ENCODE data around the gene JHY. TPM values are rescaled to one million over a fixed set of nuclear protein-coding genes. Genes with fewer than 3 reads are reported as not detected.

The JHY gene
- total RNA-seq, 2 donors from 2014 or later, result 2.1 to 4.8 TPM

DNA sequence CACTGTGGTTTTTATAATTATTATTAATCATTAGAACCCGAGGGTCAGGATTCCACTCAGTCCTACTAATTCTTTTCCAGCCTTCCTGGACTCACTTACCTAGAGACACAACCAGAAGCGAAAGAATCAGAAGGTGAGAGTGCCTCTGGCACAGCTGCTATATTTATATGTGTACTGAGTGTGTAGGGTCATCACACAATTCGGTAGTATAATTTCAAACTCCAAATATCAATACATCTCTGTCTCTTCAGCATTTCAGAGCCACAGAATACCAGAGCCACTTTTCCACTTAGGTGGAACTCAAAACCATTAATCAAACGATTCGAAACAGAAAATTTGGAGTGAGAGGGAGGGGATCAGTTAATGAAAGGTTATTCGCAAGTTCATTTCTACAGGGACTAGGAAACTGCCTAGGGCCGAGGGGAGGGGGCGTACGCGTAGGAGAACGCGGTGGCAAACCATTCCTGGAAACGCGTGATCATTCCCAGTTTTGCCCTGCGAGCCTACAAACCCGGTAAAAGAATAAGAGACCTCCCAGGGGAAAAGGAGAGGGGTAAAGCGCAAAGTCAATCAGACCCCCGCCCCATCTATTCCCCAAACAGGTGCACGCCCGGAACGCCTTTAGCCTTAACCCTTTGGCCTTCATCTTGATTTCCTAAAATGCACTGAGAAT is 93.6 kb downstream of the JHY start:
- Histone ChIP-seq H3K36me3 (ENCODE audit: control insufficient read depth, insufficient read depth, low read length) (no peaks in the 10 kb centered on the region), H3K9me3 (ENCODE audit: control insufficient read depth, low read length) (no peaks in the 10 kb centered on the region), H3K27ac (ENCODE audit: low read depth, low read length) (no peak overlapping the region), H3K27me3 (ENCODE audit: control insufficient read depth, insufficient read depth, low read length, poor library complexity, severe bottlenecking) (peaks cover 91% of the 10 kb centered on the region), H3K4me1 (ENCODE audit: control insufficient read depth, insufficient read depth, low read length) (no peaks in the 10 kb centered on the region), H3K9ac (ENCODE audit: extremely low read depth, low read length, poor library complexity, severe bottlenecking) (no peak overlapping the region), H3K4me3 (ENCODE audit: low read length) (peak overlapping the region; percentile 66)
- no peaks in the 10 kb centered on the region for H3K36me3 Mint-ChIP-seq (ENCODE audit: low read depth)
- WGBS, 2 experiments (ENCODE audit: insufficient coverage in 1 of 2, insufficient read length in 1 of 2), result 5 to 8% methylated on average over 9 to 20 of the region's 21 CpGs
- H3K9me3 Mint-ChIP-seq, result peaks cover 2% of the 10 kb centered on the region
- H3K4me1 Mint-ChIP-seq, result peaks cover 25% of the 10 kb centered on the region
- TF ChIP-seq, protein P1, sequence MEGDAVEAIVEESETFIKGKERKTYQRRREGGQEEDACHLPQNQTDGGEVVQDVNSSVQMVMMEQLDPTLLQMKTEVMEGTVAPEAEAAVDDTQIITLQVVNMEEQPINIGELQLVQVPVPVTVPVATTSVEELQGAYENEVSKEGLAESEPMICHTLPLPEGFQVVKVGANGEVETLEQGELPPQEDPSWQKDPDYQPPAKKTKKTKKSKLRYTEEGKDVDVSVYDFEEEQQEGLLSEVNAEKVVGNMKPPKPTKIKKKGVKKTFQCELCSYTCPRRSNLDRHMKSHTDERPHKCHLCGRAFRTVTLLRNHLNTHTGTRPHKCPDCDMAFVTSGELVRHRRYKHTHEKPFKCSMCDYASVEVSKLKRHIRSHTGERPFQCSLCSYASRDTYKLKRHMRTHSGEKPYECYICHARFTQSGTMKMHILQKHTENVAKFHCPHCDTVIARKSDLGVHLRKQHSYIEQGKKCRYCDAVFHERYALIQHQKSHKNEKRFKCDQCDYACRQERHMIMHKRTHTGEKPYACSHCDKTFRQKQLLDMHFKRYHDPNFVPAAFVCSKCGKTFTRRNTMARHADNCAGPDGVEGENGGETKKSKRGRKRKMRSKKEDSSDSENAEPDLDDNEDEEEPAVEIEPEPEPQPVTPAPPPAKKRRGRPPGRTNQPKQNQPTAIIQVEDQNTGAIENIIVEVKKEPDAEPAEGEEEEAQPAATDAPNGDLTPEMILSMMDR (conservative IDR thresholded peaks at IDR 0.05), result no peak
- peaks cover 98% of the 10 kb centered on the region for H3K27me3 Mint-ChIP-seq (ENCODE audit: insufficient read depth)
- H3K4me3 Mint-ChIP-seq, result peak overlapping the region; percentile 57
- H3K27ac Mint-ChIP-seq, result no peak overlapping the region
- DNase-seq, result no peak

DNA sequence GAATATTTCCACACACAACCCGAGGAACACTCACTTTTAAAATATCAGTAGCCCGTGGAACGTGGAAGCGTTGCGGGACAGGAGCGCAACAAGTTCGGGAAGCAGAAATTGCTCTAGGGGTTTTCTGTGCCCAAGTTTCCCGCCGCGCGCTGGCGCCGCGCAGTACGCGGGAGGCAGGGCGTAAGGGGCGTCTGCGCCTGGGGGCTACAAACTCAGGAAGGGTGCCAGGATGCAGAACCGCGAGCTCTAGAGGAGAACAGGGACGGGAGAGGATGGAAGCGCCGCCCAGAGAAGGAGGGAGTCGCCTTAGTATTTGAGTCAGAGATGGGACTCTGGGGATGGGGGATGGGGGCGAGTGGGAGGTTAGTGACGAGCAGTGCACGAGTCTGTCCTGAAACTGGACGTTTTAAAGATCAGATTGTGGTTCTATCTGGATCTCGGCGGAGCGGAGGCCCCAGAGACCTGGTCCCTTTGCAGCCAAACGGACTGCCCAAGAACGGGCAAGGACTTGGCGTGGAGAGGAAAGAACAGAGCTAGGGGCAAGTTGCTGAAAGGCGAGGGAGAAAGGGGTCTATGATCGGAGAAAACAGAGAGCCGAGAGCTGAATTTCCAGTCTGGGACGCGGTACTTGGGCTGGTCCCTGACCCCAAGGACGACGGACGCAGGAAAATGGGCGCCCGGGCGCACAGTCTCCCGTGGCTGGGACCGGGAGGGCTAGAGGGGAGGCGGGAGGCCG is 94.3 kb downstream of the JHY start:
- Mint-ChIP-seq H3K4me3 (peak overlapping the region; percentile 57), H3K27me3 (ENCODE audit: insufficient read depth) (peaks cover 100% of the 10 kb centered on the region), H3K9me3 (peaks cover 2% of the 10 kb centered on the region), H3K4me1 (peaks cover 25% of the 10 kb centered on the region), H3K36me3 (ENCODE audit: low read depth) (no peaks in the 10 kb centered on the region), H3K27ac (no peak overlapping the region)
- H3K4me1 ChIP-seq (ENCODE audit: control insufficient read depth, insufficient read depth, low read length), result no peaks in the 10 kb centered on the region
- H3K27ac ChIP-seq (ENCODE audit: low read depth, low read length), result no peak overlapping the region
- H3K4me3 ChIP-seq (ENCODE audit: low read length), result peak overlapping the region; percentile 66
- DNase-seq, result peak; percentile 87
- TF ChIP-seq, protein P1 (conservative IDR thresholded peaks at IDR 0.05), result no peak
- H3K9me3 ChIP-seq (ENCODE audit: control insufficient read depth, low read length), result no peaks in the 10 kb centered on the region
- peaks cover 98% of the 10 kb centered on the region for H3K27me3 ChIP-seq (ENCODE audit: control insufficient read depth, insufficient read depth, low read length, poor library complexity, severe bottlenecking)
- no peak overlapping the region for H3K9ac ChIP-seq (ENCODE audit: extremely low read depth, low read length, poor library complexity, severe bottlenecking)
- H3K36me3 ChIP-seq (ENCODE audit: control insufficient read depth, insufficient read depth, low read length), result no peaks in the 10 kb centered on the region
- 1% methylated on average over 38 to 50 of the region's 50 CpGs for WGBS, 2 experiments (ENCODE audit: insufficient coverage in 1 of 2, insufficient read length in 1 of 2)

DNA sequence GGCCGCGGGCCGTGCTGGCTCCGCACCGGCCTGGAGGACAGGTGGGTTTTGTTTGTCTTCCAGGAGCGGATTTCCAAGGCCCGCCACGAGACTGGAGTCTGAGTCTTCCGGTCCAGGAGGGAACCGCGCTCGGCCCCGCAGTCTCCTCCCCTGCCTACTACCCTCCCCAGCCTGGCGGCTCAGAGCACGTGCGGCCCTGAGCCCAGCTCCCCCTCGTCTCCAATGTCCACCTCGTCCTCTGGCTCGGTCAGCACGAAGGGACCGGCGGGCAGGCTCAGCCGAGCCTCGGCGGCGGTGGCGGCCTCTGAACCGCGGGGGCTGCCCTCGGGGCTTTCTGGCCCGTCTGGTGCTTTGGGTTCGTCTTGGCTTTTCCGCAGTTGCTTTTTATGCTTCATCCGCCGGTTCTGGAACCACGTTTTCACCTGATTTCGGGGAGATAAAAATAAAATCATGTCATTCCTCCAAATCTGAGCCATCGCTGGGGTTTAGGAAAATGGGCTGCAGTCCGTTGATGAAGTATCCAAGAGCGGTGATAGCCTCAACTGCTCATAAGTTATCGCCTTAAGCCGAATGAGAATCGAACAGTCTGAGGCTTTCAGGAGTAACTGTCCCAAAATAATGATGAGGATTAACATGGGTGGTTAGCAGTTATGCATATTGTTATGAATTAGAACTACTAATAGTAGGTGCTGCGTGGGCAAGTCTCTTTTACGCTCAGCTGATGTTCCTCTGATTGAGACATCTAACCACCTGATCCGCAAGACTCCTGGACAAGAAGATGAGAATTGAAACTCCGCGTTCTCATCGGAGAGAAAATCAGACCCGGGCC is 95.1 kb downstream of the JHY start:
- H3K9me3 Mint-ChIP-seq, result peaks cover 2% of the 10 kb centered on the region
- Histone ChIP-seq H3K4me1 (ENCODE audit: control insufficient read depth, insufficient read depth, low read length) (no peaks in the 10 kb centered on the region), H3K36me3 (ENCODE audit: control insufficient read depth, insufficient read depth, low read length) (no peaks in the 10 kb centered on the region), H3K4me3 (ENCODE audit: low read length) (peak overlapping the region; percentile 66), H3K27me3 (ENCODE audit: control insufficient read depth, insufficient read depth, low read length, poor library complexity, severe bottlenecking) (peaks cover 100% of the 10 kb centered on the region), H3K9me3 (ENCODE audit: control insufficient read depth, low read length) (no peaks in the 10 kb centered on the region), H3K9ac (ENCODE audit: extremely low read depth, low read length, poor library complexity, severe bottlenecking) (no peak overlapping the region), H3K27ac (ENCODE audit: low read depth, low read length) (no peak overlapping the region)
- H3K4me3 Mint-ChIP-seq, result peak overlapping the region; percentile 57
- H3K36me3 Mint-ChIP-seq (ENCODE audit: low read depth), result no peaks in the 10 kb centered on the region
- H3K4me1 Mint-ChIP-seq, result peaks cover 25% of the 10 kb centered on the region
- H3K27ac Mint-ChIP-seq, result no peak overlapping the region
- 4 to 8% methylated on average over 29 to 50 of the region's 50 CpGs for WGBS, 2 experiments (ENCODE audit: insufficient coverage in 1 of 2, insufficient read length in 1 of 2)
- peaks cover 100% of the 10 kb centered on the region for H3K27me3 Mint-ChIP-seq (ENCODE audit: insufficient read depth)
- TF ChIP-seq, protein P1 (conservative IDR thresholded peaks at IDR 0.05), result no peak
- peak; percentile 53 for DNase-seq

Measured in endodermal cell (in vitro differentiated cells).